SJSA1 (cell line): ENCODE data around the gene ZBTB7C. TPM values are rescaled to one million over a fixed set of nuclear protein-coding genes. Genes with fewer than 3 reads are reported as not detected.

Experiments used
- DNase-seq, 2 experiments: peaks; one replicate each; pipeline ENCODE4 v3.0.0-alpha.2; 2015 to 2020; ENCODE audit warnings: low spot score in 2 of 2, low read depth in 1 of 2
- H3K27ac ChIP-seq: fragments of 250-450 bp; sonication (Bioruptor Pico); 2 replicates; pipeline ENCODE4 v1.5.1; 2020; ENCODE audit warnings: mild to moderate bottlenecking, moderate library complexity
- H3K27me3 ChIP-seq: fragments of 250-450 bp; sonication (Bioruptor Pico); replicated peaks from 2 replicates; pipeline ENCODE4 v1.5.1; 2020; ENCODE audit warnings: mild to moderate bottlenecking, moderate library complexity
- H3K36me3 ChIP-seq: fragments of 250-450 bp; sonication (Bioruptor Pico); 2 replicates; pipeline ENCODE4 v1.5.1; 2020; ENCODE audit warnings: mild to moderate bottlenecking
- H3K4me1 ChIP-seq: fragments of 250-450 bp; sonication (Bioruptor Pico); replicated peaks from 2 replicates; pipeline ENCODE4 v1.6.1; 2021; ENCODE audit warnings: mild to moderate bottlenecking
- H3K4me3 ChIP-seq: fragments of 250-450 bp; sonication (Bioruptor Pico); 2 replicates; pipeline ENCODE4 v1.5.1; 2020; ENCODE audit warnings: mild to moderate bottlenecking
- H3K9me3 ChIP-seq: fragments of 250-450 bp; sonication (Bioruptor Pico); replicated peaks from 2 replicates; pipeline ENCODE4 v1.5.1; 2020; ENCODE audit warnings: mild to moderate bottlenecking
- total RNA-seq: library from RNA; depleted of rRNA; stranded (reverse); fragments of >200 nt; shearing (Covaris generic); gene quantifications from 2 replicates; pipeline ENCODE4 v1.2.3, GENCODE V29; 2014

Gene ZBTB7C
- total RNA-seq, 1 experiment from 2014 or later = 0.50 TPM

DNA sequence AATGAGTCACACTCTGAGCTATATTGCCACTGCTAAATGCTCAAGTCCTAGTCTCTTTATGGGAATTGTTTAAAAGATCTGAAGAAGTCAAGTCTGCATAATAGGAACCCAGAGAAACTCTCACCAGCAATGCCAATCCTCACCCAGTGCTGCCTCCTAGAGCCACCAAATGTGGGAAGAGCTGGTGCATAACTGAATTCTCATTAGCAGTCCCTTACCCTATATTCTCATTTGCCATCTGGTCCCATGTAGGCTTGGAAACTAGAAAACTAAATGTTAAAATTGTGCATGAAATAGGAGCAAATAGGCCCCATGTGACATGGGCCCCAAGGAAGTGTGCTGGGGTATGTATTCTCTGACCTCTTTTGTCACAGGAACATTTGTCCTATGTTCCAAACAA lies 254.4 kb downstream of the ZBTB7C start:
- no peak overlapping the region for H3K27ac ChIP-seq
- H3K36me3 ChIP-seq = no peaks in the 10 kb centered on the region
- peaks cover 7% of the 10 kb centered on the region; the same call in 1 of the 2 replicates for H3K4me1 ChIP-seq
- no peak overlapping the region for H3K4me3 ChIP-seq
- no peaks in the 10 kb centered on the region for H3K9me3 ChIP-seq
- DNase-seq = no peak
- no peaks in the 10 kb centered on the region for H3K27me3 ChIP-seq

GRCh38 chr18:48153613-48154481 lies 255.3 kb downstream of the ZBTB7C start:
- peaks cover 7% of the 10 kb centered on the region; the same call in 1 of the 2 replicates for H3K4me1 ChIP-seq
- H3K36me3 ChIP-seq = no peaks in the 10 kb centered on the region
- no peaks in the 10 kb centered on the region for H3K27me3 ChIP-seq
- DNase-seq = no peak
- H3K9me3 ChIP-seq = no peaks in the 10 kb centered on the region
- H3K27ac ChIP-seq = no peak overlapping the region
- H3K4me3 ChIP-seq = no peak overlapping the region

DNA sequence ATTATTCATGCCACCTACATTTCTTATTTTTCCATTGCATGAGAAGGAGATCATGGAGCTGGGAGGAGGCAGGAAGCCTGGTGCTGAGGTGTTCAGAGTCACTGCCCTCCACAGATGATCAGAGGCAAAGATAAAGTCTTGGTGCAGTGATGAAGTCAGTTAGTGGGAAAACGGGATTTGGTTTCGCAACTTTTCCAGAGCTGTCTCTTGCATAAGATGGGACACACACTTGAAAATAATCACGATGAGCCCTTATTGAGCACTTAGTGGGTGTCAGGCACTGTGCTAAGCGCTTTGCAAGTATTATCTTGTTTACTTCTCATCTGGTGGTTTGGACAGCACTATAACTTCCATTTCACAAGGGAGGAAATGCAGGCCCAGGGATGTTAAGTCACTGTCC lies 256.6 kb downstream of the ZBTB7C start:
- DNase-seq = no peak
- Histone ChIP-seq H3K36me3 (no peaks in the 10 kb centered on the region), H3K27me3 (0 out of 2 replicates have a peak, but pooled peaks cover 3% of the 10 kb centered on the region), H3K9me3 (no peaks in the 10 kb centered on the region), H3K27ac (no peak overlapping the region), H3K4me3 (no peak overlapping the region), H3K4me1 (peaks cover 7% of the 10 kb centered on the region; the same call in 1 of the 2 replicates)

DNA sequence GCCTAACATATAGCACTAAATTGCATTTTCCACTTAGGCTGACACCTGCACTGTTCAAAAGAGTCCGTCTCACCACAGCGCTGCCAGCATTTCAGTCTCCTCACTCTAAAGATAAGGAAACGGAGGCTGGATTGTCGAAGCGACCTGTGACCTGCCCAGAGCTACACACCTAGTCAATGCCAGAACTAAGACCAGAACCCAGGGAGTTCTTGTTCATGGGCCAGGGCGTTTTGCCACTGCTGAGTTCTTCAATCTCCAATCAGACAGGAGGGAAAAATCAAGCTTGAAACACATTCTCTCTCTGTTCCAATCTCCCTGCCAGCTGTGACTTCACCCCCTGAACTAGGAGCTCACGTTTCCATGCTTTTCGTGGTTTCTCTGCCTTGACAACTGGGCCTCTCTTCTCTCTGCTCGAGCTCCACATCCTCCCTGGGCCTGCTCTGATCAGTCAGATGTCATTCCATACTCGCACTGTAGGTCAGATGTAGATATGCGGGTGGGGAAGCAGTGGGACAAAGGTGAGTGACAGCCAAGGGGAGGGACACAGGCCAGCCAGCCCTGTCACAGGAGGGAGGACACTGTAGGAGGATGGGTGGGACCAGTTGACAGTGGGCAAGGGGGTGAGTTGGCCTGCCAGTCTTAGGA lies 257.6 kb downstream of the ZBTB7C start:
- no peak for DNase-seq
- Histone ChIP-seq H3K36me3 (no peaks in the 10 kb centered on the region), H3K4me1 (peaks cover 7% of the 10 kb centered on the region; the same call in 1 of the 2 replicates)

DNA sequence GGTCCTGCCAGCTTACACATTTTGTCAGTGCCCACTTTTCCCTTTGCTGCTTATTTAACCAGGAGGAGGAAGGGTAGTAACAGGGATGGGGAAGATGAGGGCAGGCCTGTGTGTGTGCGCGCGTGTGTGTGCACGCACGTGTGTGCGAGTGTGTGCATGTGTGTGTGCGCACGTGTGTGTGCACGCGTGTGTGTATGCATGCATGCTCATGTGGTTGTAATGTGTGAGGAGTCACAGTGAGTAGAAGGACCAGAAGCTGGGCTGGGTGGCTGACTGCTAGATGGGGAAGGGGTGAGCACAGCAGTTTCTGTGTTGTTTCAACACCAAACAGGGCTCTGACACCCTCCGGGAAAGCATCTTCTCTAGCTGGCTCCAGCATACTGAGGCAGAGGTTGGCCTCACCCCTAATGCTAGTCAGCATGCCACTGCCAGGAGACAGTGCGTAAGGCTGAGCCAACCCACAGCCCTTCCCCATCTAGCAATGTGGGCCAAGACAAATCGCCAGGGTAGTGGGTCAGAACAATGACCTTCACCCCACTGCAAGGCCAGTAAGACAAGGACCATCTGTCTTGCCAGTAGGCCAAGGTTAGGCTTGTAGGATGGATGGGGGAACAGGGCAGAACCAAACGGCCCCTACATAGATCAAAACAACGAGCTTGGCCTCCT lies 260.0 kb downstream of the ZBTB7C start:
- peaks cover 7% of the 10 kb centered on the region; the same call in 1 of the 2 replicates for H3K4me1 ChIP-seq
- peaks cover 17% of the 10 kb centered on the region for H3K27me3 ChIP-seq
- no peak for DNase-seq

More for the DNA sequence above, 257.6 kb downstream of the ZBTB7C start:
- H3K9me3 ChIP-seq = no peaks in the 10 kb centered on the region
- H3K27ac ChIP-seq = no peak overlapping the region
- H3K4me3 ChIP-seq = no peak overlapping the region
- H3K27me3 ChIP-seq = 0 out of 2 replicates have a peak, but pooled peaks cover 3% of the 10 kb centered on the region

GRCh38 chr18:48142994-48143393 lies 266.2 kb downstream of the ZBTB7C start:
- no peak overlapping the region for H3K27ac ChIP-seq
- no peaks in the 10 kb centered on the region for H3K4me1 ChIP-seq
- H3K9me3 ChIP-seq = no peaks in the 10 kb centered on the region
- H3K27me3 ChIP-seq = peaks cover 43% of the 10 kb centered on the region
- H3K36me3 ChIP-seq = no peaks in the 10 kb centered on the region
- DNase-seq = no peak
- no peak overlapping the region for H3K4me3 ChIP-seq

More for the DNA sequence above, 260.0 kb downstream of the ZBTB7C start:
- H3K27ac ChIP-seq = no peak overlapping the region
- no peaks in the 10 kb centered on the region for H3K36me3 ChIP-seq
- H3K9me3 ChIP-seq = no peaks in the 10 kb centered on the region
- no peak overlapping the region for H3K4me3 ChIP-seq

GRCh38 chr18:48142353-48142752 lies 266.8 kb downstream of the ZBTB7C start:
- Histone ChIP-seq H3K27ac (no peak overlapping the region), H3K9me3 (no peaks in the 10 kb centered on the region), H3K36me3 (no peaks in the 10 kb centered on the region), H3K27me3 (peaks cover 50% of the 10 kb centered on the region), H3K4me3 (no peak overlapping the region), H3K4me1 (no peaks in the 10 kb centered on the region)
- no peak for DNase-seq

DNA sequence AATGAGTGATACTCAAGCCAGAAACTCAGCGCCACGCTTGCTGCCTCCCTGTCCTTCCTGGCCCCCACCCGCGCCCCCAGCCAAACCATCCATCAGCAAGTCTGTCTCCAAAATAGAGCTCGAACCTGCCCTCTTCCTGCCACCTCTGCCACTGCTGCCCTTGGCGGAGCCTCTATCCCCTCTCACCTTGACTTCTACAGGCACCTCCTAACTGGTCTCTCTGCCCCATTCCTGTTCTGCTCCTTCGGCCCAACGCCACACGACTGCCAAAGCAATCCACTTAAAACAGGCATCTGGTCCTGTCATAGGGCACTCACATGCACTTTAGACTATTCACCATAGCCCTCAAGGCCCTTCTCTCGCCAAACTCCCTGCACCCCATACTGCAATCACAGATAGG lies 268.5 kb downstream of the ZBTB7C start:
- DNase-seq = no peak
- peaks cover 11% of the 10 kb centered on the region for H3K4me1 ChIP-seq
- peaks cover 57% of the 10 kb centered on the region for H3K27me3 ChIP-seq
- H3K4me3 ChIP-seq = no peak overlapping the region
- no peaks in the 10 kb centered on the region for H3K36me3 ChIP-seq
- H3K9me3 ChIP-seq = no peaks in the 10 kb centered on the region
- H3K27ac ChIP-seq = no peak overlapping the region

- peaks cover 11% of the 10 kb centered on the region for H3K4me1 ChIP-seq
- no peaks in the 10 kb centered on the region for H3K36me3 ChIP-seq
- no peaks in the 10 kb centered on the region for H3K9me3 ChIP-seq
- no peak overlapping the region for H3K4me3 ChIP-seq
- DNase-seq = no peak
- H3K27me3 ChIP-seq = peaks cover 63% of the 10 kb centered on the region
- no peak overlapping the region for H3K27ac ChIP-seq
Measured at GRCh38 chr18:48139431-48140347, 269.5 kb downstream of the ZBTB7C start.

- no peak overlapping the region for H3K27ac ChIP-seq
- peaks cover 11% of the 10 kb centered on the region for H3K4me1 ChIP-seq
- H3K9me3 ChIP-seq = no peaks in the 10 kb centered on the region
- H3K27me3 ChIP-seq = peaks cover 71% of the 10 kb centered on the region
- H3K36me3 ChIP-seq = no peaks in the 10 kb centered on the region
- DNase-seq = no peak
- H3K4me3 ChIP-seq = no peak overlapping the region
Measured at GRCh38 chr18:48138660-48139430, 270.3 kb downstream of the ZBTB7C start.

DNA sequence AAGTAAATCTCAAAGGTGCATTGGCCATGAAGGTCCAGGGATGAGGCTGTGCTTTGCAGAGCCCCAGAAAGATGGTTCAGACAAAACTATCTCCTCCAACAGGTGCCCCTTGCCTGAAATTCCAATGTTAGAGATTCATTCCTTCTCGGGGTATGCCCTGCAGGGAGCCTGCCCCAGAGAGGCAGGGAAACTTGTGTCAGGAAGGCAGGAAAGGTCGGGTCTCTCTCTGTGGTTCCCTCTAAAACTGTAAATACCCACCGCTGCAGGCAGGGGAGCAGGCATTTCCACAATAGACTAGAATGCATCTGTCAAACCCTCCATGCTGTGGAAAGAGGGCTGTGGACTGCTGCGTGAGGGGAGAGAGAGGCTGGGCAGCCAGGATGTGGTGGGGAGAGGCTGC lies 271.0 kb downstream of the ZBTB7C start:
- DNase-seq = no peak
- no peak overlapping the region for H3K27ac ChIP-seq
- no peaks in the 10 kb centered on the region for H3K9me3 ChIP-seq
- no peaks in the 10 kb centered on the region for H3K36me3 ChIP-seq
- peaks cover 11% of the 10 kb centered on the region for H3K4me1 ChIP-seq
- H3K4me3 ChIP-seq = no peak overlapping the region
- H3K27me3 ChIP-seq = peaks cover 68% of the 10 kb centered on the region

- H3K27ac ChIP-seq = no peak overlapping the region
- DNase-seq = no peak
- no peaks in the 10 kb centered on the region for H3K36me3 ChIP-seq
- H3K4me1 ChIP-seq = peaks cover 11% of the 10 kb centered on the region
- peaks cover 68% of the 10 kb centered on the region for H3K27me3 ChIP-seq
- no peaks in the 10 kb centered on the region for H3K9me3 ChIP-seq
- H3K4me3 ChIP-seq = no peak overlapping the region
Measured at GRCh38 chr18:48137374-48138081, 271.7 kb downstream of the ZBTB7C start.
